HEK293 (cell line): ENCODE measurements around the gene MIF.
A peak's percentile ranks its signal among the peaks of the same experiment; 100 is the strongest.

Source experiments
- EGR2 ChIP-seq: fragments of 450-650 bp; formaldehyde crosslinking; IDR thresholded peaks from 2 replicates; pipeline ENCODE4 v1.5.1; 2016; ENCODE audit warnings: low read depth, missing biosample characterization, missing genetic modification characterization
- ELK4 ChIP-seq: IDR thresholded peaks from 2 replicates; pipeline ENCODE4 v1.6.1; 2011; ENCODE audit warnings: mild to moderate bottlenecking, low read depth, low read length, borderline replicate concordance
- GFI1B ChIP-seq: fragments of 450-650 bp; formaldehyde crosslinking; IDR thresholded peaks from 2 replicates; pipeline ENCODE4 v1.5.1; 2016; ENCODE audit warnings: missing biosample characterization, missing genetic modification characterization
- HIC1 ChIP-seq: fragments of 450-650 bp; formaldehyde crosslinking; IDR thresholded peaks from 2 replicates; pipeline ENCODE4 v1.5.1; 2016; ENCODE audit warnings: missing biosample characterization, missing genetic modification characterization
- KLF7 ChIP-seq: fragments of 450-650 bp; formaldehyde crosslinking; IDR thresholded peaks from 2 replicates; pipeline ENCODE4 v1.5.1; 2016; ENCODE audit warnings: missing biosample characterization, missing genetic modification characterization, borderline replicate concordance
- OSR2 ChIP-seq: fragments of 450-650 bp; formaldehyde crosslinking; IDR thresholded peaks from 2 replicates; pipeline ENCODE4 v1.5.1; 2016; ENCODE audit warnings: missing biosample characterization, missing genetic modification characterization
- OVOL3 ChIP-seq: fragments of 450-650 bp; formaldehyde crosslinking; IDR thresholded peaks from 2 replicates; pipeline ENCODE4 v1.5.1; 2016; ENCODE audit warnings: missing biosample characterization, missing genetic modification characterization
- WT1 ChIP-seq: fragments of 450-650 bp; formaldehyde crosslinking; IDR thresholded peaks from 2 replicates; pipeline ENCODE4 v1.5.1; 2016; ENCODE audit warnings: missing biosample characterization, missing genetic modification characterization
- YY1 ChIP-seq: fragments of 450-650 bp; formaldehyde crosslinking; IDR thresholded peaks from 2 replicates; pipeline ENCODE4 v1.5.1; 2018; ENCODE audit warnings: missing biosample characterization, missing genetic modification characterization
- ZBTB1 ChIP-seq: fragments of 450-650 bp; formaldehyde crosslinking; IDR thresholded peaks from 2 replicates; pipeline ENCODE4 v1.5.1; 2016; ENCODE audit warnings: missing biosample characterization, missing genetic modification characterization
- ZBTB17 ChIP-seq: fragments of 450-650 bp; formaldehyde crosslinking; IDR thresholded peaks from 2 replicates; pipeline ENCODE4 v1.5.1; 2016; ENCODE audit warnings: missing biosample characterization, missing genetic modification characterization
- ZBTB20 ChIP-seq: fragments of 450-650 bp; formaldehyde crosslinking; IDR thresholded peaks from 2 replicates; pipeline ENCODE4 v1.5.1; 2016; ENCODE audit warnings: missing biosample characterization, missing genetic modification characterization
- ZBTB6 ChIP-seq: fragments of 450-650 bp; formaldehyde crosslinking; IDR thresholded peaks from 2 replicates; pipeline ENCODE4 v1.5.1; 2017; ENCODE audit warnings: missing biosample characterization, missing genetic modification characterization
- ZBTB7A ChIP-seq: fragments of 450-650 bp; formaldehyde crosslinking; IDR thresholded peaks from 2 replicates; pipeline ENCODE4 v1.5.1; 2016; ENCODE audit warnings: low read depth, missing biosample characterization, missing genetic modification characterization
- ZFHX2 ChIP-seq: fragments of 450-650 bp; formaldehyde crosslinking; conservative IDR thresholded peaks from 2 replicates; pipeline ENCODE4 v1.5.1; 2016; ENCODE audit warnings: missing biosample characterization, missing genetic modification characterization
- ZNF138 ChIP-seq: fragments of 450-650 bp; formaldehyde crosslinking; IDR thresholded peaks from 2 replicates; pipeline ENCODE4 v1.5.1; 2016; ENCODE audit warnings: missing biosample characterization, missing genetic modification characterization, borderline replicate concordance
- ZNF16 ChIP-seq: fragments of 450-650 bp; formaldehyde crosslinking; IDR thresholded peaks from 2 replicates; pipeline ENCODE4 v1.5.1; 2016; ENCODE audit warnings: low read depth, missing biosample characterization, missing genetic modification characterization
- ZNF169 ChIP-seq: fragments of 450-650 bp; formaldehyde crosslinking; IDR thresholded peaks from 2 replicates; pipeline ENCODE4 v1.5.1; 2016; ENCODE audit warnings: missing biosample characterization, missing genetic modification characterization
- ZNF214 ChIP-seq: fragments of 450-650 bp; formaldehyde crosslinking; IDR thresholded peaks from 2 replicates; pipeline ENCODE4 v1.5.1; 2017; ENCODE audit warnings: missing biosample characterization, mild to moderate bottlenecking, missing genetic modification characterization, borderline replicate concordance
- ZNF223 ChIP-seq: fragments of 450-650 bp; formaldehyde crosslinking; IDR thresholded peaks from 2 replicates; pipeline ENCODE4 v1.5.1; 2016; ENCODE audit warnings: missing biosample characterization, missing genetic modification characterization
- ZNF239 ChIP-seq: fragments of 450-650 bp; formaldehyde crosslinking; IDR thresholded peaks from 2 replicates; pipeline ENCODE4 v1.5.1; 2016; ENCODE audit warnings: missing biosample characterization, missing genetic modification characterization
- ZNF354C ChIP-seq: fragments of 450-650 bp; formaldehyde crosslinking; IDR thresholded peaks from 2 replicates; pipeline ENCODE4 v1.5.1; 2016; ENCODE audit warnings: missing biosample characterization, missing genetic modification characterization, low read depth, borderline replicate concordance
- ZNF404 ChIP-seq: fragments of 450-650 bp; formaldehyde crosslinking; IDR thresholded peaks from 2 replicates; pipeline ENCODE4 v1.5.1; 2017; ENCODE audit warnings: missing biosample characterization, missing genetic modification characterization
- ZNF416 ChIP-seq: fragments of 450-650 bp; formaldehyde crosslinking; IDR thresholded peaks from 2 replicates; pipeline ENCODE4 v1.5.1; 2016; ENCODE audit warnings: missing biosample characterization, missing genetic modification characterization
- ZNF423 ChIP-seq: fragments of 450-650 bp; formaldehyde crosslinking; IDR thresholded peaks from 2 replicates; pipeline ENCODE4 v1.5.1; 2016; ENCODE audit warnings: missing biosample characterization, missing genetic modification characterization
- ZNF501 ChIP-seq: fragments of 450-650 bp; formaldehyde crosslinking; IDR thresholded peaks from 2 replicates; pipeline ENCODE4 v1.5.1; 2016; ENCODE audit warnings: missing biosample characterization, missing genetic modification characterization
- ZNF521 ChIP-seq: fragments of 450-650 bp; formaldehyde crosslinking; IDR thresholded peaks from 2 replicates; pipeline ENCODE4 v1.5.1; 2017; ENCODE audit warnings: missing biosample characterization, mild to moderate bottlenecking, missing genetic modification characterization
- ZNF544 ChIP-seq: fragments of 450-650 bp; formaldehyde crosslinking; IDR thresholded peaks from 2 replicates; pipeline ENCODE4 v1.5.0; 2017; ENCODE audit warnings: missing biosample characterization, missing genetic modification characterization
- ZNF600 ChIP-seq: fragments of 450-650 bp; formaldehyde crosslinking; IDR thresholded peaks from 2 replicates; pipeline ENCODE4 v1.5.1; 2016; ENCODE audit warnings: missing biosample characterization, missing genetic modification characterization
- ZNF658 ChIP-seq: fragments of 450-650 bp; formaldehyde crosslinking; IDR thresholded peaks from 2 replicates; pipeline ENCODE4; 2016; ENCODE audit warnings: missing biosample characterization, missing genetic modification characterization
- ZNF670 ChIP-seq: fragments of 450-650 bp; formaldehyde crosslinking; IDR thresholded peaks from 2 replicates; pipeline ENCODE4 v1.5.1; 2016; ENCODE audit warnings: missing biosample characterization, missing genetic modification characterization, low read depth
- ZNF830 ChIP-seq: fragments of 450-650 bp; IDR thresholded peaks from 2 replicates; pipeline ENCODE4 v1.5.0; 2018; ENCODE audit warnings: missing biosample characterization, missing genetic modification characterization, low read depth, mild to moderate bottlenecking, moderate library complexity
- ZSCAN18 ChIP-seq: fragments of 450-650 bp; formaldehyde crosslinking; IDR thresholded peaks from 2 replicates; pipeline ENCODE4 v1.5.1; 2016; ENCODE audit warnings: missing biosample characterization, missing genetic modification characterization
- ZSCAN5A ChIP-seq: fragments of 450-650 bp; formaldehyde crosslinking; IDR thresholded peaks from 2 replicates; pipeline ENCODE4 v1.5.1; 2016; ENCODE audit warnings: missing biosample characterization, missing genetic modification characterization

MIF gene

GRCh38 chr22:23894710-23895598 is 771 bp downstream of the MIF start (continued):
- TF ChIP-seq ZNF501 (tag by site-specific recombination) (no peak; the same call in 1 of the 2 replicates), ZNF521 (tag by site-specific recombination) (no peak), ZSCAN18 (tag by site-specific recombination) (no peak), ZNF404 (tag by site-specific recombination) (no peak), ZBTB1 (tag by site-specific recombination) (no peak), WT1 (no peak; the same call in 1 of the 2 replicates), ZNF670 (tag by site-specific recombination) (no peak; the same call in 1 of the 2 replicates), ZNF239 (tag by site-specific recombination) (no peak), YY1 (tag by site-specific recombination) (no peak), OVOL3 (tag by site-specific recombination) (no peak), ZNF544 (tag by site-specific recombination) (no peak), ZBTB20 (tag by site-specific recombination) (peak; percentile 88), ZNF214 (no peak), ELK4 (no peak), ZSCAN5A (tag by site-specific recombination) (no peak), ZNF423 (tag by site-specific recombination) (0 out of 2 replicates have a peak, but pooled peaks have one; percentile 25), ZNF223 (no peak), ZNF658 (tag by site-specific recombination) (no peak), ZBTB17 (peak; percentile 50), GFI1B (tag by site-specific recombination) (no peak), ZNF169 (tag by site-specific recombination) (no peak), KLF7 (tag by site-specific recombination) (0 out of 2 replicates have a peak, but pooled peaks have one; percentile 7), ZNF830 (tag by site-specific recombination) (no peak), ZNF16 (tag by site-specific recombination) (no peak), ZBTB7A (tag by site-specific recombination) (no peak), ZBTB6 (tag by site-specific recombination) (no peak), ZNF138 (tag by site-specific recombination) (no peak), EGR2 (peak; percentile 82), ZNF354C (tag by site-specific recombination) (no peak), ZNF416 (no peak), ZFHX2 (tag by site-specific recombination) (peak; percentile 90), HIC1 (tag by site-specific recombination) (0 out of 2 replicates have a peak, but pooled peaks have one; percentile 4), OSR2 (tag by site-specific recombination) (no peak), ZNF600 (tag by site-specific recombination) (peak; percentile 7; the same call in 1 of the 2 replicates)
